Measurements from ENCODE around the gene CAMK2G. TPM values are rescaled to one million over a fixed set of nuclear protein-coding genes. Genes with fewer than 3 reads are reported as not detected.
A peak's percentile ranks its signal among the peaks of the same experiment; 100 is the strongest.

CAMK2G gene
- polyA plus RNA-seq, 2 of the 4 experiments (the other 2 are of a cell fraction) = 22.6 to 25.5 TPM

GRCh38 chr10:73892310-73893030 lies 18.1 kb upstream of the CAMK2G start:
- H3K4me1 ChIP-seq = peaks cover 70% of the 10 kb centered on the region
- DNase-seq (ENCODE audit: low read depth in 1 of 2, low spot score in 1 of 2) (peak in 1 of 2 experiments; percentile 50), ATAC-seq (peak in 1 of 2 experiments; percentile 3; a peak in 1 of 6 replicates), FAIRE-seq (no peak)
- no peak overlapping the region for H3K4me3 ChIP-seq
- peak overlapping the region; percentile 97 to 98 for H3K27ac ChIP-seq
- no peaks in the 10 kb centered on the region for H3K9me3 ChIP-seq
- POLR2A ChIA-PET = interaction anchor here (0.5 to 7.9 kb wide), 3 partner anchors 15 to 130 kb away, joined by 3 to 98 read pairs (median 3); no protein-coding TSS in a partner anchor
- WGBS (ENCODE audit: missing lambda C conversion rate) = 44% methylated on average over 10 of the region's 10 CpGs
- CTCF ChIA-PET = interaction anchor here (0.8 to 26.6 kb wide), 8 partner anchors 10 to 189 kb away, joined by 3 to 936 read pairs (median 55); partner anchors contain the start of gene PLAU
- H3K4me2 ChIP-seq = peak overlapping the region; percentile 71
- TF ChIP-seq MAX (IDR thresholded peaks at IDR 0.05) (peak; percentile 55), HDAC2 (IDR thresholded peaks at IDR 0.05) (no peak), EHF (CRISPR knock-in tag; IDR thresholded peaks at IDR 0.05) (no peak), TP53 (CRISPR knock-in tag; IDR thresholded peaks at IDR 0.05) (no peak), CEBPB (IDR thresholded peaks at IDR 0.05) (peak; percentile 67 to 93; a peak in 3 of 4 replicates), HEYL (CRISPR knock-in tag; IDR thresholded peaks at IDR 0.05) (no peak), HES2 (IDR thresholded peaks at IDR 0.05) (no peak), FOSB (CRISPR knock-in tag; IDR thresholded peaks at IDR 0.05) (no peak), JUNB (IDR thresholded peaks at IDR 0.05) (peak; percentile 76; the same call in 1 of the 2 replicates), CBX8 (IDR thresholded peaks at IDR 0.05) (no peak), EP300 (IDR thresholded peaks at IDR 0.05) (peak; percentile 70 to 71; a peak in 2 of 5 replicates), ZC3H11A (IDR thresholded peaks at IDR 0.05) (no peak), ZSCAN20 (CRISPR knock-in tag; IDR thresholded peaks at IDR 0.05) (no peak), BCL3 (IDR thresholded peaks at IDR 0.05) (peak; percentile 36; the same call in 1 of the 3 replicates), KDM5A (IDR thresholded peaks at IDR 0.05) (no peak), CBX2 (IDR thresholded peaks at IDR 0.05; ENCODE audit: borderline replicate concordance, low read depth) (no peak), POLR2A (IDR thresholded peaks at IDR 0.05; ENCODE audit: low read length) (no peak), MAFK (IDR thresholded peaks at IDR 0.05; ENCODE audit: partially characterized antibody) (no peak), RFX5 (IDR thresholded peaks at IDR 0.05) (no peak), ZFP36 (IDR thresholded peaks at IDR 0.05; ENCODE audit: borderline replicate concordance, partially characterized antibody) (no peak), FOSL2 (IDR thresholded peaks at IDR 0.05) (peak; percentile 63), FOSL2 (CRISPR knock-in tag; IDR thresholded peaks at IDR 0.05) (peak; percentile 34; the same call in 1 of the 2 replicates), NR3C1 (IDR thresholded peaks at IDR 0.05) (no peak), MAZ (IDR thresholded peaks at IDR 0.05; ENCODE audit: borderline replicate concordance, low read depth, low read length) (no peak), ZNF302 (CRISPR knock-in tag; IDR thresholded peaks at IDR 0.05) (no peak), RARB (CRISPR knock-in tag; IDR thresholded peaks at IDR 0.05) (no peak), TFCP2L1 (CRISPR knock-in tag; IDR thresholded peaks at IDR 0.05) (no peak), POLR2AphosphoS2 (conservative IDR thresholded peaks at IDR 0.05; ENCODE audit: low read length) (no peak), SREBF2 (IDR thresholded peaks at IDR 0.05) (no peak), HOXB5 (CRISPR knock-in tag; IDR thresholded peaks at IDR 0.05) (no peak)
- TF ChIP-seq, protein P1, sequence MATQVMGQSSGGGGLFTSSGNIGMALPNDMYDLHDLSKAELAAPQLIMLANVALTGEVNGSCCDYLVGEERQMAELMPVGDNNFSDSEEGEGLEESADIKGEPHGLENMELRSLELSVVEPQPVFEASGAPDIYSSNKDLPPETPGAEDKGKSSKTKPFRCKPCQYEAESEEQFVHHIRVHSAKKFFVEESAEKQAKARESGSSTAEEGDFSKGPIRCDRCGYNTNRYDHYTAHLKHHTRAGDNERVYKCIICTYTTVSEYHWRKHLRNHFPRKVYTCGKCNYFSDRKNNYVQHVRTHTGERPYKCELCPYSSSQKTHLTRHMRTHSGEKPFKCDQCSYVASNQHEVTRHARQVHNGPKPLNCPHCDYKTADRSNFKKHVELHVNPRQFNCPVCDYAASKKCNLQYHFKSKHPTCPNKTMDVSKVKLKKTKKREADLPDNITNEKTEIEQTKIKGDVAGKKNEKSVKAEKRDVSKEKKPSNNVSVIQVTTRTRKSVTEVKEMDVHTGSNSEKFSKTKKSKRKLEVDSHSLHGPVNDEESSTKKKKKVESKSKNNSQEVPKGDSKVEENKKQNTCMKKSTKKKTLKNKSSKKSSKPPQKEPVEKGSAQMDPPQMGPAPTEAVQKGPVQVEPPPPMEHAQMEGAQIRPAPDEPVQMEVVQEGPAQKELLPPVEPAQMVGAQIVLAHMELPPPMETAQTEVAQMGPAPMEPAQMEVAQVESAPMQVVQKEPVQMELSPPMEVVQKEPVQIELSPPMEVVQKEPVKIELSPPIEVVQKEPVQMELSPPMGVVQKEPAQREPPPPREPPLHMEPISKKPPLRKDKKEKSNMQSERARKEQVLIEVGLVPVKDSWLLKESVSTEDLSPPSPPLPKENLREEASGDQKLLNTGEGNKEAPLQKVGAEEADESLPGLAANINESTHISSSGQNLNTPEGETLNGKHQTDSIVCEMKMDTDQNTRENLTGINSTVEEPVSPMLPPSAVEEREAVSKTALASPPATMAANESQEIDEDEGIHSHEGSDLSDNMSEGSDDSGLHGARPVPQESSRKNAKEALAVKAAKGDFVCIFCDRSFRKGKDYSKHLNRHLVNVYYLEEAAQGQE (IDR thresholded peaks at IDR 0.05) = no peak
- TF ChIP-seq, protein P2, sequence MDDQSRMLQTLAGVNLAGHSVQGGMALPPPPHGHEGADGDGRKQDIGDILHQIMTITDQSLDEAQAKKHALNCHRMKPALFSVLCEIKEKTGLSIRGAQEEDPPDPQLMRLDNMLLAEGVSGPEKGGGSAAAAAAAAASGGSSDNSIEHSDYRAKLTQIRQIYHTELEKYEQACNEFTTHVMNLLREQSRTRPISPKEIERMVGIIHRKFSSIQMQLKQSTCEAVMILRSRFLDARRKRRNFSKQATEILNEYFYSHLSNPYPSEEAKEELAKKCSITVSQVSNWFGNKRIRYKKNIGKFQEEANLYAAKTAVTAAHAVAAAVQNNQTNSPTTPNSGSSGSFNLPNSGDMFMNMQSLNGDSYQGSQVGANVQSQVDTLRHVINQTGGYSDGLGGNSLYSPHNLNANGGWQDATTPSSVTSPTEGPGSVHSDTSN (IDR thresholded peaks at IDR 0.05) = no peak
- TF ChIP-seq, protein P3, sequence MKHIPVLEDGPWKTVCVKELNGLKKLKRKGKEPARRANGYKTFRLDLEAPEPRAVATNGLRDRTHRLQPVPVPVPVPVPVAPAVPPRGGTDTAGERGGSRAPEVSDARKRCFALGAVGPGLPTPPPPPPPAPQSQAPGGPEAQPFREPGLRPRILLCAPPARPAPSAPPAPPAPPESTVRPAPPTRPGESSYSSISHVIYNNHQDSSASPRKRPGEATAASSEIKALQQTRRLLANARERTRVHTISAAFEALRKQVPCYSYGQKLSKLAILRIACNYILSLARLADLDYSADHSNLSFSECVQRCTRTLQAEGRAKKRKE (CRISPR knock-in tag; IDR thresholded peaks at IDR 0.05; ENCODE audit: low read depth) = no peak
- TF ChIP-seq, protein P4, sequence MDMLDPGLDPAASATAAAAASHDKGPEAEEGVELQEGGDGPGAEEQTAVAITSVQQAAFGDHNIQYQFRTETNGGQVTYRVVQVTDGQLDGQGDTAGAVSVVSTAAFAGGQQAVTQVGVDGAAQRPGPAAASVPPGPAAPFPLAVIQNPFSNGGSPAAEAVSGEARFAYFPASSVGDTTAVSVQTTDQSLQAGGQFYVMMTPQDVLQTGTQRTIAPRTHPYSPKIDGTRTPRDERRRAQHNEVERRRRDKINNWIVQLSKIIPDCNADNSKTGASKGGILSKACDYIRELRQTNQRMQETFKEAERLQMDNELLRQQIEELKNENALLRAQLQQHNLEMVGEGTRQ (IDR thresholded peaks at IDR 0.05) = no peak
